Muscle of arm (tissue), 12 donors: Measurements from ENCODE around the gene MCCC2. TPM values are rescaled to one million over a fixed set of nuclear protein-coding genes. Genes with fewer than 3 reads are reported as not detected.
"Not testable (repeated sequence)": the region's sequence is repeated elsewhere in the genome, so short reads cannot be mapped to it uniquely, and the experiment has no call there.

Experiments
- DNase-seq: peaks from one replicate; pipeline ENCODE4 v3.0.0-alpha.2; 2013
- polyA plus RNA-seq, 12 donors: library from polyadenylated mRNA; unstranded; fragments of 120-200 nt; gene quantifications; one replicate each; pipeline ENCODE4 v1.2.1, GENCODE V29; 2013; ENCODE audit not compliant: insufficient read length in 12 of 12

MCCC2 gene
- polyA plus RNA-seq, 12 donors = 14.3 to 30.3 (median 19.8) TPM; not detected in 1

DNA sequence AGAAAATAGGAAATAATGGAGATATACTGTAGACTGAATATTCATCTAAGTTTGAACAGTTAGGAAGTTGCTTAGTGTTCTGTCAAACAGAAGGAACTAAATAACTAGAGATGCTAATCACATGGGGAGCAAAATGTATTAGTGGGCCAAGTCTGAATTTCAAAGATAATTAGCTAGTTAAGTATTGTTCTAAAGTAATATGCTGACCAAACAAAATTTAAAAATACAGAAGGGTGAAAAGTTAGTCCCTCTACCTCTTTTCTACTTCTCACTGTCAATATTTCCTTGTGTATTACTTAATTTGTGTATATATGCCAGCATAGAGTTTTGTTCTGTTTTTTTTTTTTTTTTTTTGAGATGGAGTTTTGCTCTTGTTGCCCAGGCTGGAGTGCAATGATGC is 4.0 kb downstream of the MCCC2 start:
- DNase-seq = no peak

DNA sequence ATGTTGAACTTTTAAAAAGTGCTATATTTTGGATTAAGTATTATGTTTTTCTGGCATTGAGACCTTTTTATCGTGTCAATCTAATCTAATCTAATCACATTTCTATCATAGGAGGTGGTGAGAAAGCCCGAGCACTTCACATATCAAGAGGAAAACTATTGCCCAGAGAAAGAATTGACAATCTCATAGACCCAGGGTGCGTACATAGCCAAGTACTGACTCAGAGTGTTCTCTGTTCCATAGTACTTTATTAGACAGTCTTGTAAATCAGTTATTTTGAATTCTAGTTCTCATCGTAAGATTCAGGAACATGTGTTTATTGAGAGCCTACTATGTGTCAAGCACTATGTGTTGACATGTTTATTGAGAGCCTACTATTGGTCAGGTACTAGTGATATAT is 9.0 kb downstream of the MCCC2 start:
- no peak for DNase-seq

DNA sequence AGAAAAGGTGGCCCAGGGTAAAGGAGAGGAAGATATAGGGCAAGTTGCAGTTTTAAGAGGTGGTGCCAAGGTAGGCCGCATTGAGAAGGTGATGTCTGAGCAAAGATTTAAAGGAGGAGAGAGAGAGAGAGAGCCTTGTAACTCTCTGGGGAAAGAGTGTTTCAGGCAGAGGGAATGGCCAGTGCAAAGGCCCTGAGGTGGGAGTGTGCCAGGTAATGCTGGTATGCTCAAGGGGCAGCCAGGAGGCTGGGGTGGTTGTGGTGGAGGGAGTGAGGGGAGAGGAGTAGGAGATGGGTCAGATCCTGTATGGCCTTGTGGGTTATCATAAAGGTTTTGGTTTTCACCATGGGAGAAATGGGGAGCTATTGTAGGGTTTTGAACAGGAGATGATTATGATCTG is 9.9 kb downstream of the MCCC2 start:
- no peak for DNase-seq

DNA sequence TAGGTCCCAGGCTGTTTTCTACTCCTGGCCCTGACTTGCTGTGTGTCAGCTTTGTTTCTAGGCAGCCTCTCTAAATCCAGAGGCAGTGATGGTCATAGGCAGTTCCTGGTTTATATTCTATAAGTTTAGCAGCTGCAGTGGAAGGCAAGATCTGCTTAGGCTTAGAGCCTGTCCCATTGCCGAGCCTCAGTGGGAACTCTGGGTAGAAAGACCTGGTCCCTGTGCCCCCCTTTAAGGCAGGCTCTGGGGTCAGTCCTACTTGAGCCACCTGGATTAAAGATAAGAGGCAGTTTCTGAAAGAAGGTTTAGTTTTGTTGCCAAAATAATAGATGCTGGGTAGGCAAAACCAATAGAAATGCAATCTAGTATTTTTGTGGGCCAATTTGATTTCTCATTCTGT is 13.6 kb downstream of the MCCC2 start:
- no peak for DNase-seq

DNA sequence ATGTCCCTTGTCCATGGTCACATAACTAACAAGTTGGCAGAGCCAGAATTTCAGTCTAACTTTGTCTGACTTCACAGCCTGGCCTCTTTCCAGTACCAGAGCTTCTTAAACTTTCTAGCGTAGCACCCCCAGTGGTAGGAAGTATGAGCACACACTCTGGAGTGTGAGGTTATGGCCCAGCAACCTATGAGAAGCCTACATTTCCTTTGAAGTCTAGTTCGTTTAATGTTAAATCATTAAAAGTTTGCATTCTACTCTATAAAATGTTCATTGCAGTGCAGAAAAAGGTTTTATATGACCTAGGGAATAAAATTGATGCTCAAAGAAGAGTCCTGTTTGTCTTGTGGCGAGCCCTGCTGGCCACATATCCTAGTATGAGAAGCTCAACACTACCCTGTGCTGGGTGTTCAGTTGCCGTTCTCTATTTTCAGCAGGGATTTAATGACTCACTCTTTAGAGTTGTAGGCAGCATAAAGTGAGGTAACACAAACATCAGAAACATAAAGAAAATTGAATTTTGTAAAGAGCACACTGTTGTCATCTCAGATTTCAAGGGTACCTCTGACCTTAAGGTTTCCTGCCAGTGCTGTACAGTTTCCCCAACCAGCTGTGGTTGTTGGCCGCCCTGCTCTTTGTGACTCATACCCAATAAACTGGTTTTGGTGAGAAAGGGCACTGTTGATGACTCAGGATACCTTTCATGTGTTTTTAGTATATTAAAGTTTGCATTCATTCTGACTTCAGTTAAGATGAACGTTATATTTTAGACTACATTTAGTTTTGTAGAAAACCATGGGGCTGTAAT is 14.3 kb downstream of the MCCC2 start:
- DNase-seq = peak; percentile 8

GRCh38 chr5:71609916-71610315 is 22.8 kb downstream of the MCCC2 start:
- DNase-seq = not testable (repeated sequence)

DNA sequence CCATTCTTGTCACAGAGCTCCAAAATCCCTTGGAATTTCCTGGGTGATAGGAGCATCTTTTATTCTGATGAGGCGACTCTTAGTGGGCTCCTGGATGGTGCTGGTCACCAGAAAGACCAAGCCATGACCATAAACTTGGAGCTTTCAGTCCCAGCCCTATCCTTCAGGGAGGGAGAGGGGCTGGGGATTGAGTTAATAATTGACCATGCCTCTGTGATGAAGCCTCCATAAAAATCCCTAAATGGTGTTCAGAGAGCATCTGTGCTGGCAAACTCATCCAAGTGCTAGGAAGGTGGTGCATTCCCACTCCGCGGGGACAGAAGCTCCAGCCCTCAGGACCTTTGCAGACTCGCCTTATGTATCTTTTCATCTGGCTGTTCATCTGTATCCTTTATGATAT is 28.7 kb downstream of the MCCC2 start:
- DNase-seq = no peak

DNA sequence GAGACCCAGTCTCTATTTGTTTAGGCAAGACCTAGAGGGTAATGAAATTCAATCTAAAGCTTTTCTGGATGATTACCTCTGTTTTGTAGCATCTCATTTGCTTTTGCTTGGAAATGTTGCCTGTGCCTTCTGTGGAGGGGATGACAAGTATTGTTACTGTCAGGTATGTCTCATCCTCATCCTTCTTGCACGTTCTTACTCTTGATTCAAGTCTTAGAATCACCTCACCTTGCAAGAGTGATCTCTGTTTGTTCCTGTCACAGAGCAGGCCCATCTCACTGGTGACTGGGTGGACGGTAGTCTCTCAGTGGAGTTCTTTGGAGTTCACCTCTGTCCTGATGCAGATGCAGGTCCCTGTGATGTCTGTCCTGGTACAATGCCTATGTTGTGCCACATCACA is 33.5 kb downstream of the MCCC2 start:
- DNase-seq = no peak

DNA sequence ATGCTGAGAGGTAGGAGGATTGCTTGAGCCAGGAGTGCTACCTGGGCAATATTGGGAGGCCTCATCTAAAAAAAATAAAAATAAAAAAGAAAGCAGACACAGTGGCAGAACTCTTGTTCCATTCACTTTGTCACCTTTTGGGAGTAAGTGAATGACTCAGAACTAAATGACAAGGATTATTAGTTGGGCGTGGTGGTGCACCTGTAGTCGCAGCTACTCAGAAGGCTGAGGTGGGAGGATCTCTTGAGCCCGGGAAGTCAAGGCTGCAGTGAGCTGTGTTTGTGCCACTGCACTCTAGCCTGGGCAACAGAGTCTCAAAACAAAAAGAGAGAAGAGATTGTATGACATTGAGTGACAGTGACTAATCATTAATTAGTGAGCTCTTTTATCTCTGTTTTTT is 34.1 kb downstream of the MCCC2 start:
- DNase-seq = no peak

DNA sequence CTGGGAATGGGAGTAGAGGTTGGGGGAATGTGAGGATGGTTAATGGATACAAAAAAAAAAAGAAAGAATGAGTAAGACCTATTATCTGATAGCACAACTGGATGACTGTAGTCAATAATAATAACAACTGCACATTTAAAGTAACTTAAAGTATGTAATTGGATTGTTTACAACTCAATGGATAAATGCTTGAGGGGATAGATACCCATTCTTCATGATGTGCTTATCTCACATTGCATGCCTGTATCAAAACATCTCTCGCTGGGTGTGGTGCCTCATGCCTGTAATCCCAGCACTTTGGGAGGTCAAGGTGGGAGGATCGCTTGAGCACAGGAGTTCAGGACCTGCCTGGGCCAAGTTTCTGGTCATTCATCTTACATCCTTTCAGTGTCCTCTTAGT is 34.6 kb downstream of the MCCC2 start:
- DNase-seq = no peak

- no peak for DNase-seq
Observed at GRCh38 chr5:71623221-71623794, 36.2 kb downstream of the MCCC2 start.

GRCh38 chr5:71629950-71630349 is 42.8 kb downstream of the MCCC2 start:
- no peak for DNase-seq

- DNase-seq = no peak
Observed at GRCh38 chr5:71631070-71631469, 43.9 kb downstream of the MCCC2 start.

DNA sequence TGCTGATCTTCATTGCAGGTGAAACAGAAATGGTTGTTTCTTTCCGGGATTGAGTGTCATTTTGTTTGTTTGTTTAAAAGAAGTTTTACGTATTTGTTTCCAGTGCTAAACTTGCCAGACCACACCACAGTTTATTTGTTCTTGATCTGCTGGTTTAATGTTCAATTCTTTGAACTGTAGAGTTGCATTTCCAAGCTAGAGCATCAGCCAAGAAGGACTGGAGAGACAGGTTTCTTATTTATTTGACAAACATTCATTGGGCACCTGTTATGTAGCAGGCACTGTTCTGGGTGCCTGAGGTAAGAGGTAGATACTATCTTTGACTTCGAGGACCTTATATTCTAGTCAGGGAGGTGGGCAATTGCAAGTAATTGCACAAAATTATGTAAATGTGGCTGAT is 45.0 kb downstream of the MCCC2 start:
- DNase-seq = no peak

DNA sequence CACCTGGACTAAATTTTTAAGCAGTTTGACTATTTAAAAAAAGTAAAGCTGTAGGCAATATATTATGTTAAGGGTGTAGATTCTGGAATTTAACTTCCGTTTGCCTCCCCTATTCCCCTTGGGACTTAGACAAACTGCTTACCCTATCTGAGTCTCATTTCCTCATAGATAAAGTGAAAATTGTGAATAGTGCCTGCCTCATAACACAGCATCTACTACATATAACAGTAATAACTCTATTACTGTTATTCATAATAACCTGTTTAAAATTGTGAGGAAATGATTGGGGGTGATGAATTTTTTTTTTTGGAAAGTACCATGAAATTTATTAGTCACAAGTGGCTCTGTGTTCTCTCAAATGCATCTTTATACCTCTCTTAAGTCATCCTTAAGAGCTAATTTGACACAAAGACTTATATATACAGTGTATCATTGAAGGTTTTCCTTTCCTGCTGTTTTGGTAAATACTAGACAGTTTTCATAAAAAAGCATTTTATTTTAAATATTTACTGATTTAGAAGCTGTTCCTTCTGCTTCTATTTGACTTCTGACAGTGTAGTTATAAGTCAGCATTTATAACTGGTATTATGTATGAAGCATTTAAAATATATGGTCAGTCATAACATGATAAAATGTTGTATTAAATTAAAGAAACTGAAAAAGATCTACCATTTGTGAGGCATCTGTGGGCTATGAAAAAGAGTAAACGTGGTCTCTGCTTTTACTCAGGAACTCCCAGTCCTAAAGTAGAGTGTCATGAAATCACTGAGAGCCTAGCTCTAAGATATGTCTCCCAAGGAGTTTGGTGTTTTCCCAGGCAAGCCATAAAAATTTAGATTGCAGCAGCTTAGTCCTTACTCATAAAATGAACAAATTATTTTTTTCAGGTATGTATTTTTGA is 46.4 kb downstream of the MCCC2 start:
- DNase-seq = no peak

GRCh38 chr5:71637133-71637532 is 50.0 kb downstream of the MCCC2 start:
- DNase-seq = no peak

GRCh38 chr5:71640408-71640807 is 53.3 kb downstream of the MCCC2 start:
- no peak for DNase-seq

- DNase-seq = no peak
Observed at GRCh38 chr5:71645030-71645429, 57.9 kb downstream of the MCCC2 start.

DNA sequence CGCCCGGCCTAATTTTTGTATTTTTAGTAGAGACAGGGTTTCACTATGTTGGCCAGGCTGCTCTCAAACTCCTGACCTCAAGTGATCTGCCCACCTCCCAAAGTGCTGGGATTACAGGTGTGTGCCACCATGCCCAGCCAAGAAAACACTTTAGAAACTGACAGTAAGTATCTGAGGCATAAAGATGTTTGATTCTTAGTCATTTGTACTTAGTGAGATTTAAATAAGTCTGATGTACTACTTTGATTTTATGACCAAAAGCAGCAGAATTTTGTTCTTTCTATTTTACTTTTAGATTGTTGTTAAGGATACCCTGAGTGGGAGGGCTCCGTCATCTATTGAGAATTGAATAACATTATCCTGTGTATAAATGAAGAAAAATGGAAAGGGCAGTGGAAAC is 63.8 kb downstream of the MCCC2 start:
- not testable (repeated sequence) for DNase-seq

GRCh38 chr5:71651579-71651978 is 64.4 kb downstream of the MCCC2 start:
- no peak for DNase-seq

DNA sequence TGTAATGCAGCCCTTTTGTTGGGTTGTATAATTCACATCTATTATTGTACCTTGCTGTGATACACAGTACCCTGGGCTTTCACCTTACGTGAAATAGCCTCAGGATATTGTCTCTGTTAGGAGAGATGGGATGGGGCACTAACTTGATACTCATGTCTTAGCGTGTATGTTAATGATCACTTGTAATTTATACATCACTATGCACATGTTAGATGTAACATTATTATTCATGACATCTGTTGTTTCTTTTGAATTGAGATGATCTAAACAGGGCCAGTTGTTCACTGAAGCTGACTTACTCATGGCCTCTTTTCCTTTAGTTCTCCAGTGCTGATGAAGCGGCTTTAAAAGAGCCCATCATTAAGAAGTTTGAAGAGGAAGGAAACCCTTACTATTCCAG is 65.2 kb downstream of the MCCC2 start:
- DNase-seq = no peak

DNA sequence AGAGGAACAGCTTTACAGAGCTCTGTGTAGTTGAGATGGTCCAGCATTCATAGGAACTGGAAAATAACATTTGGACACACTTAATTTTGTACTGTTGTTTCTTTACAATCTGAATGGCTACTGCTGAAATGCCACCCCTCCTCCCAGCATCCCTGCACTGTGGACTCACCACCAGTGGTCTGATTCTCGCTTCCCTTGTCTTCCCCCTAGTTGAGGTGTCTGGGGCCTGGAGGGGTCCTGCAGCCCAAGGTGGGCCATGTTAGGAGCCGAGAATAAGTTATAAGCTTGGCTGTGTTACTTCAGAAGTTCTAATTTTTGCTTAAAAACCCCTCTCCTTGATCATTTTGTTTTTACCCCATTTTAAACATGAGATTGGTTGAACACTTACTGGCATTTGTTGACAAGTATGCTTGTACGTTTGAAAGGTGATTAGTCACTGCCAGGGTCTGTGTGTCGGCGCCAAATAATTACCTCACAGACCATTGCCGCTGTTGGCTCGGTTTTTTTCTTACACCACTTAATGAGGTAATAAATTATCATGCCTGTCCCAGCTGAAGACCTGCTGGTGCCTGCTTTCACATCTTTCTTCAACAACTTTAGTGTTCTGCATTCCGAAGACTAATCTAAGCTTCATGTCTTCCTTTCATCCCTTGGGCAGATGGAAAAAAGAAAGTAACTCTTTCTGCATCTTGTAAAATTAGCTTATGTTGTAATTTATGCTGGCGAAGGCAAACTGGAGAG is 65.8 kb downstream of the MCCC2 start:
- DNase-seq = no peak
